GM21737 (cell line): ENCODE data around the gene TRAF6.
"Not testable (repeated sequence)": the region's sequence is repeated elsewhere in the genome, so short reads cannot be mapped to it uniquely, and the experiment has no call there.

ENCODE experiments used
- ATAC-seq: cut with Tn5 transposase; IDR thresholded peaks from one replicate; pipeline ENCODE4 v1.9.1; 2021; ENCODE audit warnings: mild to moderate bottlenecking, moderate library complexity; ENCODE audit not compliant: unreplicated experiment

TRAF6 gene

DNA sequence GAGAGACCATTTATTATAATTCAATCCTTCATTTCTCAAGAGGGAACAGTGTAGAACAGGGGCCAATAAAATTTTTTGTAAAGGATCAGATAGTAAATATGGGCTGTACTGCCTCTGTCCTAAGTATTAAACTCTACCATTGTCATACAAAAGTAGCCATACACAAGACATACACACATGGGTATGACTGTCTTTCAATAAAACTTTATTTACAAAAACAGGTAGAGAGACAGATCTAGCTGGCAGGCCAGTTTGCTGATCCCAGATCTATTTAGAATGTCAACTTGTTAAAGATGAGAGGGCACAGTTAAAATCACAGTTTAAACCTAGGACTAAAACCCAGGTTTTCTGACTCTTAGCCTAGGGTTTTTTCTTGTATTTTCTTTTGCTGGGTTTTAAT is 16.7 kb downstream of the TRAF6 start:
- ATAC-seq, result no peak

DNA sequence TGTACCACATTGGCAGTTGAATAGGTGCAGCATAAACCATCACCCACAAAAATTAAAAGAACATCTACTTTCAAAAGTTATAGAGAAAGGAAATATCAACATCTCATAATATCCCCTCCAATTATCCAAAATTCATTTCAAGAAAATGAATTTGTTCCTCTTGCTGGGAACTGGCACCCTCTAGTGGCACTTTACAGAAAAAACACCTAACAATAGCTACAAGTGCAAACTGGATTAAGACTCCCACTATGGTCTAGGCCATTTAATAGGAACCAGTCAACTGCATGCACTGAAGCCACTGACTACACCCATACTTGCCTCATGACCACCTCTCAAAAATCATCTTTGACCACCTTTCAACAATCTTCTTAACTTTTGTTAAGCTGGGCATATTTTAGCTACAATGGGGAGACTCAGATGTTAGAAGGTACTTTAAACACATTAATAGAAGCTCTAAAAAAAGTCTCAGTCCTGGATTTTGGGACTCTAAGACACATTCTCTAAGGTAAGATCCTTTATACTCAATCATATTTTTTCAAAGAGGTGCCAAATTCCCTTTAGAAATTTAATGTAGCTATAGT is 17.3 kb downstream of the TRAF6 start:
- ATAC-seq, result no peak

- no peak for ATAC-seq
These were observed 19.9 kb downstream of the TRAF6 start for GRCh38 chr11:36490026-36490806.

DNA sequence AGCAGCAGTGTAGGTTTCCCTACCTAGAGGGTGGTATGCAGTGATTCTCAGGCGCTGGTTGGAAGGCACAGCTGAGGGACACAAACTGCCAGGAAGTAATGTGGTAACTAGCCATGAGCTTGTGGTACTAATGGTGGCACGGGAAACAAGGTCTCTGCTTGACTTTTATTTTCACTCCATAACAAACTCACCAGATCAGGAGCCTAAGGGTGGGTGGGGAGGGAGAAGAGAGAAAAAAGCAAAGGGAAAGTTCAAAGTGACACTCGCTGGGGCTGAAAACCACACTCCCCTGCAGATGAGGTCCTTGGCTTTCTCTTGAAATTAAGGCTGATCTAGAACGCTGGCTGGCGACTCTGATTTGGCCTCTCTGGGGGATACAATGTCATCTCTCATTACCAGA is 22.0 kb downstream of the TRAF6 start:
- ATAC-seq, result peak; percentile 79

DNA sequence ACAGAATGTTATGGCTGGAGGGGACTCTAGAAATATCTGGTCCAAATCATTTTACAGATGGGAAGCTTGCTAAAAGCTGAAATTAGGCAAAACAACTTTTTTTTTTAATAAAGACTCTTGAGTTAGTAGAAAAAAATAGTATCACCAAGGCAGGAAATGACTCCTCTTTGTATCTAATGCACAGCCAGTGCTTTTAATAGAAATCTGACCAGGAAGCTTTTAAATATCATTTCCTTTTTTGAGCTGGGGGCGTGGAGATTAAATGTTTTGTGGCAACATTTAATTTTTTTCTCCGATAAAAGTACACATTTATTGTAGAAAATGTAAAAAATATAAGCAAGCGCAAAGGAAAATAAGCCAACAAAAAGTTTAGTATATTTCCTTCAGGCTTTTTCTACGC is 22.5 kb downstream of the TRAF6 start:
- no peak for ATAC-seq

GRCh38 chr11:36485298-36486002 is 24.6 kb downstream of the TRAF6 start:
- ATAC-seq, result no peak

DNA sequence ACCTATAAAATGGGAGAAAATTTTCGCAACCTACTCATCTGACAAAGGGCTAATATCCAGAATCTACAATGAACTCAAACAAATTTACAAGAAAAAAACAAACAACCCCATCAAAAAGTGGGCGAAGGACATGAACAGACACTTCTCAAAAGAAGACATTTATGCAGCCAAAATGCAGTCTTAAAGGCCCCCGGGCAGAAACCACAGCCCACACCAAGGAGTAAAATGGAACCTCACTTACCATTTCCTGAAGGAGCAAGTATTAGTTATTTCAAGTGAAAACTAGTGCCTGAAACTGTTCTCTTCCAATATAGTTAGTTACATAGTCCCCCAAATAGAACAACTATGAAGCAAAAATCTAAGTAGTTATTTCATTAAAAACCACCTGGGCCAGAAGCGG is 27.0 kb downstream of the TRAF6 start:
- ATAC-seq, result not testable (repeated sequence)

DNA sequence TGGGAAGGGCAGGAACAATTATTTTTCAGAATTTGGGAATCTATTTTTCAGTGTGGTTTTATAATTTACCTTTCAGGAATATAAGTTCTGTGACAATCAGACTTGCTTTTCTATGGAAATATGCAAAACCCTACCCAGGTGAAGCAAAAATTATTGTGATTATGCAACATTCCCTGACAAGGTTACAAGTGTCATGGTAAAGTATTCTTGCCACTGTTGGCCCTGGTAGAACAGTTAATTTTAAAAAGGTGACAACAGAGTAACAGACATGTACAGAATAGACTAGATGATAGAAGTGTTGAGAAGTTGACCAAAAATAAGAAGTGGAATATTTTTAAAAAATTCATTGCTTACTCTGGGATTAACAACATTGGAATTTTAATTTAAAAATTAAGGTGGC is 29.2 kb downstream of the TRAF6 start:
- ATAC-seq, result no peak

DNA sequence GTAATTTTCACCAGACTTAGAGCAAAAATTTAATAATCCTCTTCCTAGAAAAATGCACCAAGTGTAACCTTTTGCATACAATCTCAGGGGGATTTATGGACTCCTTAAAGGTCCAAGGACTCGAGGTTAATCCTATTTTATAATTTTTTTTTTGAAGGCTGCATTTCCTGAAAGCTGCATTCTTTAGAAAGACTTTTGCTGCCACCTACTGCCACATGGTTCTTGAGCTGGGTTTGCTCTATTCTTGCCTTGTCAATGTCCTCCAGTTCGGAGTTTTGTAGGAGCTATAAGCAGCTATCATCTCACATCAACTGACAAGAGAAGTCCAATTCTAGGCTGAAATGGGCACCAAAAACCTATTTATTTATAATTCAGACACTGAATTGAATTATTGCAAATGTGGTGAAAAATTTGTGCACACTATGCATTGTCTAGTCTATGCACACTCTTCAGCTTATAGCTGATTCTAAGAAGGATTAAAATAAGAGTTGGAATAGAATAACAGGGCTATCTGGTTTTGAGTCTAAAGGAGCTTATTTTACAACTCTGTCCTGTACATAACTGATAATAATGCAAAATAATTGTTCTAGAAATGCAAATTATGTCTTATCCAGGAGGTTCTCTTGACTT is 31.3 kb downstream of the TRAF6 start:
- no peak for ATAC-seq

DNA sequence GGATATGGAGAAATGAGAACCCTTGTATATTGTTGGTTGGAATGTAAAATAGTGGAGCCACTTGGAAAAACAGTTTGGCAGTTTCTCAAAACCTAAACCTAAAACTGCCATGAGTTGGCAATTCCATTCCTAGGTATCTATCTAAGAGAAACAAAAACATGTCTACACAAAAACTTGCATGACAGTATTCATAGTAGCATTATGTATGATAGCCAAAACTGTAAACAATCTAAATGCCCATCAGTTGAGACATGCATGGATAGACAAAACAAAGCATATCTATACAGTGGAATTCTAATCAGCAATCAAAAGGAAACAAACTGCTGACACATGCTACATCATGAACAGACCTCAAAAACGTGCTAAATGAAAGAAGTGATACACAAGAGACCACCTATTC is 34.9 kb downstream of the TRAF6 start:
- ATAC-seq, result no peak

DNA sequence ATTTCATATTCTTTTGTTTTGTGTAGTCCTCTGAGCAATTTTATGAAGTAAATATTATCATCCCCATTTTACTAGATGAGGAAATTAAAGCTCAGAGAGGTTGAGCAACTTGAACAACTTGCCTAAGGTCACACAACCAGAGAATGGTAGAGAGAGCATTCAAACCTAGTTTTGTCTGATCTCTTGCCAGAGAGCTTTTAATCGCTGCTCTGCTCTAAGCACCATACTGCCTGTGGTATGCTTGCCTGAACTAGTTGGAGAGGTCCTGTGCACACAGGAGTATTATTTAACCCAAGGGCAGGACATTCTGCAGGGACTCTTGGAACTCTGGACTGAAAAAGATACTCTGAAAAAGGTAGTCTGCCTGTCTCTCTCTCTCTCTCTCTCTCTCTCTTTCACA is 38.5 kb downstream of the TRAF6 start:
- ATAC-seq, result no peak

GRCh38 chr11:36469881-36470802 is 39.9 kb downstream of the TRAF6 start:
- ATAC-seq, result no peak

- ATAC-seq, result no peak
These were observed 41.0 kb downstream of the TRAF6 start for GRCh38 chr11:36469063-36469462.

- ATAC-seq, result no peak
These were observed 42.2 kb downstream of the TRAF6 start for GRCh38 chr11:36467916-36468315.

GRCh38 chr11:36467012-36467411 is 43.1 kb downstream of the TRAF6 start:
- ATAC-seq, result no peak

- ATAC-seq, result no peak
These were observed 44.5 kb downstream of the TRAF6 start for GRCh38 chr11:36465449-36466163.

DNA sequence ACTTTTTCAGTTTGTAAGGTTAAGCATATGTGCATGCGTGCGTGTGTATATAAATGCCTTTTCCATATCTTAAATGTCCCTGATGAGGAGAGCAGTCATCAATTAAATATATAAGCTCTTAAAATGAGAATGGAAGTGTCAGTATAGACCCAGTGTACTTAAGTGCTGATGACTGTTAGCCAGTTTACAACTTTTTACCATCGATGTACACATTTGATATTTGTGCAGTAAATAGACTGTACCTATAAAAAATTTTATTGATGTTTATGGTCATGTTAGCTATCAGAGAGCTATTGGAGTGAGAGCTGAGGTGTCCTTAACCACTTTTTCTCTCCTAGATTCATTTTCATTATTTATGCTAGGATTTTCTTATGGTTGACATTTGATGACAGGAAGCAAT is 45.4 kb downstream of the TRAF6 start:
- ATAC-seq, result no peak

DNA sequence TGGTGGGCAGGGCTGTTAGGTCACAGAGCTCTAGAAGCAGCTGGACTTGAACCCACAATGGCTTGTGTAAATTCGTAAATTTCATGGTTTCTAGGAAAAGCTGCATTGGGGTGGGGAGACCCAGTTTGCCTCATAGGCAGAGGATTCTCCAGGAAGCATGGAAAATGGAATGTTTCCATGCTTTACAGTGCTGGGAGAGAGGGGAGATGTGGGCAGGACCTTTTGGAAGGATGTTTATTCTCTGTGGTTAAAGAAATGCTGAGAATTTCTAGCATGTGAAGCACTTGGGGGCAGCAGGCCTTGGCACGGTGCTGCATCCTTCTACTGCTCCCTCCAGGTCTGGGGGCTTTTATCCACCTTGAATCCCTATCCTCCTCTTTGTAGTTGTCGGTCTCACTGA is 46.3 kb downstream of the TRAF6 start:
- ATAC-seq, result no peak

- no peak for ATAC-seq
These were observed 47.8 kb downstream of the TRAF6 start for GRCh38 chr11:36462321-36462720.

DNA sequence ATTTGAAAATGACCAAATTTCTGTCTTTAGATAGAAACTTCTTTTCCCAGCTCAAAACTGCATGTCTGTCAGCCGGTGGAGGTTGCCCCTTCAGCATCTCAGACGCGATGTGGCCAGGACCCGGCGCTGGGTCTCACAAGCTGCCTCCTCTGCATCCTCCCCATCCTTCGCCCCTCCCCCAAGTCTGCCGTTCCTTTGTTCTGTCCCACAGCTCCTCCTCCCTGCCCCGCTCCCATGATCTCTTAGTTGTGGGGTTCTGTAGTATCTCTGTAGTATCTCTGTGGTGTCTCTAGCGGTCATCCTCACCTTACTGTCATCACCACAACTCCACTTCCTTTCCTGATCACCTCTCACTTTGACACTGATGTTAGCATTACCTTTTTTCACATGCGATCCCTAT is 49.9 kb downstream of the TRAF6 start:
- ATAC-seq, result no peak
